Natural killer cell (primary cell): Measurements from ENCODE around the gene C1QTNF5. TPM values are rescaled to one million over a fixed set of nuclear protein-coding genes. Genes with fewer than 3 reads are reported as not detected.
A peak's percentile ranks its signal among the peaks of the same experiment; 100 is the strongest.

Source experiments
- ATAC-seq, 3 donors: fragments of 150-1000 bp in 2 of 3; fragments of 200-7000 bp in 1 of 3; cut with Tn5 transposase; 1 replicate in 1 of 3; 2 replicates in 2 of 3; pipeline ENCODE4 v1.10.0; 2021; ENCODE audit warnings: mild to moderate bottlenecking in 2 of 3, moderate library complexity in 2 of 3
- DNase-seq, 2 donors: peaks; one replicate each; pipeline versions ENCODE4 v3.0.0 to v3.0.0-alpha.2; 2013 to 2021; ENCODE audit warnings: mixed read lengths in 1 of 2
- H3K27ac ChIP-seq: one replicate; pipeline ENCODE4 v1.5.1; 2013; ENCODE audit warnings: mild to moderate bottlenecking, low read length
- H3K27me3 ChIP-seq: one replicate; pipeline ENCODE4 v1.6.1; 2013; ENCODE audit warnings: low read length; ENCODE audit not compliant: control insufficient read depth, insufficient read depth
- H3K36me3 ChIP-seq: one replicate; pipeline ENCODE4 v1.6.1; 2013; ENCODE audit warnings: low read length; ENCODE audit not compliant: control insufficient read depth, insufficient read depth
- H3K4me1 ChIP-seq: one replicate; pipeline ENCODE4 v1.6.1; 2013; ENCODE audit warnings: low read length; ENCODE audit not compliant: control insufficient read depth, insufficient read depth
- H3K4me3 ChIP-seq: one replicate; pipeline ENCODE4 v1.5.1; 2013; ENCODE audit warnings: low read length
- H3K9me3 ChIP-seq: one replicate; pipeline ENCODE4 v1.6.1; 2013; ENCODE audit warnings: low read length; ENCODE audit not compliant: control insufficient read depth, insufficient read depth
- H3K27ac Mint-ChIP-seq, 2 donors: one replicate each; pipeline ENCODE4 v1.8.0; 2022; ENCODE audit warnings: mild to moderate bottlenecking in 2 of 2, mixed read lengths in 2 of 2, moderate library complexity in 1 of 2
- H3K27me3 Mint-ChIP-seq, 2 donors: one replicate each; pipeline ENCODE4 v1.8.0; 2022; ENCODE audit warnings: low read depth in 2 of 2, mixed read lengths in 2 of 2
- H3K36me3 Mint-ChIP-seq: one replicate; pipeline ENCODE4 v1.8.0; 2022; ENCODE audit warnings: mixed read lengths
- H3K4me1 Mint-ChIP-seq, 2 donors: one replicate each; pipeline ENCODE4 v1.8.0; 2022; ENCODE audit warnings: mixed read lengths in 2 of 2
- H3K4me3 Mint-ChIP-seq: one replicate; pipeline ENCODE4 v1.8.0; 2022; ENCODE audit warnings: mild to moderate bottlenecking, moderate library complexity, mixed read lengths
- H3K9me3 Mint-ChIP-seq, 2 donors: one replicate each; pipeline ENCODE4 v1.8.0; 2022; ENCODE audit warnings: mixed read lengths in 2 of 2
- CTCF ChIP-seq: fragments of 200-600 bp; IDR thresholded peaks from one replicate; pipeline ENCODE4 v1.8.0; 2022; ENCODE audit warnings: antibody characterized with exemption
- WGBS: methylation state at CpG from one replicate; pipeline ENCODE4 v1.1.7; 2013; ENCODE audit warnings: missing lambda C conversion rate; ENCODE audit not compliant: insufficient coverage; 5-methylcytosine and 5-hydroxymethylcytosine counted together
- intact Hi-C: fragments of 100-400 bp; cut with micrococcal nuclease; formaldehyde crosslinking; loops from one replicate; pipeline ENCODE4 v1.14.2; 2022
- total RNA-seq, 4 donors: library from RNA; stranded (reverse); fragments of 120-200 nt in 1 of 4; gene quantifications; one replicate each; pipeline versions ENCODE4 v1.2.3 to v1.2.4, GENCODE V29; 2013 to 2022

C1QTNF5 gene
- total RNA-seq, 3 donors from 2014 or later (not counting 1 experiment from before 2014, with no cell fraction given): not detected

DNA sequence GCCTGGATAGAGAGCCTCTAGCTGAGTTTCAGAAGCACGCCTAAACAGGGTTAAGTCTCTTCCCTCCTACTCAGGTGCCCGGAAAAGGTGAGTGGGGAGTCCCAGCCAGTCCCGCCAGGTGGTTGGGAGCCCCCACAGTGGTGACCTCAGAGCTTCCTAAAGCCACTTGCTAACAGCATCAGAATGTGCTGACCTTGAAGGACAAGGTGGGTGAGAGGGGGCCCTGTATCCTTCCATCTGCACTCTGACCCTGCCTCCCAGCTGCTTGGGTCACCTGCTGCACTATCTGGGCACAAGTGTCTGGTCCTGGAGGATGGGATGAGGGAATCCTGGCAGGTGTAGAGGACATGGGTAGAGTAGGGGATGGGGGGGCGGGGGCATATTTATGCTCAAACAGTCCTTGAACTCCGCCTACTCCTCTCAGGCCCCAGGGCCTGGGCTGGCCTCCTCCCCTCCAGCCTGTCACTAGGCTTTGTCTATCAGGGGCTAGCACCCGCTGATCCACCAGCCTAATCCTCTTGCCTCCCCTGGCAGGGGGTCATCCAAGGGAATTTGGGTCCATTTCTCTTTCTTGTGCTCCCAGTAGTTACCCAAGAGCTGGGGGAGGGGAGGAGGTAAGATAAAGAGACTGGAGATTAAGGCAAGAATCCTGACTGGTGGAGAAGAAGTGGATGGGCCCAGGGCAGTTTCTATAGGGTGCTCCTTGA lies 37.4 kb upstream of the C1QTNF5 start:
- H3K4me1 Mint-ChIP-seq: peaks cover 0 to 6% of the 10 kb centered on the region in 2 donors
- intact Hi-C loops: no loop called here
- Histone ChIP-seq H3K9me3 (no peaks in the 10 kb centered on the region), H3K36me3 (no peaks in the 10 kb centered on the region), H3K27ac (no peak overlapping the region), H3K4me3 (no peak overlapping the region), H3K27me3 (peaks cover 3% of the 10 kb centered on the region), H3K4me1 (peaks cover 30% of the 10 kb centered on the region)
- no peaks in the 10 kb centered on the region for H3K9me3 Mint-ChIP-seq
- 69% methylated on average over 6 of the region's 6 CpGs for WGBS
- no peak overlapping the region for H3K4me3 Mint-ChIP-seq
- H3K27ac Mint-ChIP-seq: peak overlapping the region in 1 of 2 donors; percentile 6
- TF ChIP-seq CTCF: no peak
- DNase-seq (no peak), ATAC-seq (no peak)
- H3K36me3 Mint-ChIP-seq: no peaks in the 10 kb centered on the region
- H3K27me3 Mint-ChIP-seq: peaks cover 0 to 6% of the 10 kb centered on the region in 2 donors

DNA sequence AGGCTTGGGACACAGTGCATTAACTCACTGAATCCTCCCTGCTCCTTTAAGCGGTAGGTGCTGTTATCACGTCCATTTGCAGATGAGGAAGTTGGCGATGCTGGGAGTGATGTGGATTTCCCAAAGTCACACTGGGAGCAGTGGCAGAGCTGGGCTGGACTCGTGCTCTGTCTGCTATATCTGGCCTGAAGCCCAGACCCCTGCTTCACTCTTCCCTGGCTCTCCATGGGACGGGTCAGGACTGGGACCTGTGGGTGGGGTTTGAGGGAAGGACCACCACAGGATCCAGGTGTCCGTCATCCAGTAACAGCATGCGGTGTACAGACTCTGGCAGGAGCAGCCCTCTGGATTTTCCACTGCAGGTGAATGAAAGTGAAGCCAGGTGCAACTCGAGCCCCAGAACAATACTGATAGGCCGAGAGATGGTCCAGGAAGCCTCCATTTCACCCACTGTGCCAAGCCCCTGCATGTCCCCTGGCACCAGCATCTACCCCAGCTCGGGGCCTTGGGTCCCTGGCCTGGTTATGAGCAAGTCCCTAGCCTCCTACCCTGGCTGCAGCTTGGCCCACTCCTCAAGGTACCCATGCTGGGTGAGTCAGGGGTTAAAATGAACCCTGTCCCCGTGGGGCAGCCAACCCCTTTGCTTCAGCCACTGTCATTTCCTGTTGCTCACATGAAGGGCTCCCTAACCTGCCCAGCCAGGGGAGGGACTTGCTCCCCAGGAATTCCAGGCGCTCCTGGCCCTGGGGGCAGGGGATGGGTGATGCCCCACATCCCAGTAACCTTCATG lies 36.6 kb upstream of the C1QTNF5 start:
- ATAC-seq (no peak), DNase-seq (no peak)
- H3K27ac ChIP-seq: no peak overlapping the region
- H3K27me3 Mint-ChIP-seq: peaks cover 0 to 6% of the 10 kb centered on the region in 2 donors
- no peak overlapping the region for H3K4me3 Mint-ChIP-seq
- H3K27ac Mint-ChIP-seq: no peak overlapping the region
- H3K9me3 Mint-ChIP-seq: no peaks in the 10 kb centered on the region
- no peaks in the 10 kb centered on the region for H3K36me3 ChIP-seq
- no peaks in the 10 kb centered on the region for H3K9me3 ChIP-seq
- peaks cover 30% of the 10 kb centered on the region for H3K4me1 ChIP-seq
- TF ChIP-seq CTCF: no peak
- intact Hi-C loops: no loop called here
- 71% methylated on average over 12 of the region's 12 CpGs for WGBS
- H3K27me3 ChIP-seq: no peaks in the 10 kb centered on the region
- no peaks in the 10 kb centered on the region for H3K36me3 Mint-ChIP-seq
- H3K4me1 Mint-ChIP-seq: peaks cover 0 to 6% of the 10 kb centered on the region in 2 donors
- H3K4me3 ChIP-seq: no peak overlapping the region

- Histone ChIP-seq H3K36me3 (no peaks in the 10 kb centered on the region), H3K4me3 (no peak overlapping the region), H3K27me3 (no peaks in the 10 kb centered on the region), H3K4me1 (peaks cover 22% of the 10 kb centered on the region), H3K9me3 (no peaks in the 10 kb centered on the region), H3K27ac (no peak overlapping the region)
- H3K4me1 Mint-ChIP-seq: peaks cover 0 to 6% of the 10 kb centered on the region in 2 donors
- no peak for TF ChIP-seq CTCF
- no peaks in the 10 kb centered on the region for H3K9me3 Mint-ChIP-seq
- DNase-seq: no peak
- no peaks in the 10 kb centered on the region for H3K36me3 Mint-ChIP-seq
- WGBS: 95% methylated on average over 11 of the region's 11 CpGs
- no peak for ATAC-seq
- no peak overlapping the region for H3K27ac Mint-ChIP-seq
- H3K27me3 Mint-ChIP-seq: peaks cover 0 to 6% of the 10 kb centered on the region in 2 donors
- intact Hi-C loops: no loop called here
- H3K4me3 Mint-ChIP-seq: no peak overlapping the region
Measured at GRCh38 chr11:119376197-119376847, 35.6 kb upstream of the C1QTNF5 start.
